PC-9 (cell line): ENCODE data around the gene PLEKHB2.
"Not testable (repeated sequence)": the region's sequence is repeated elsewhere in the genome, so short reads cannot be mapped to it uniquely, and the experiment has no call there.

Experiments
- CTCF ChIP-seq: fragments of 200-600 bp; sonication (generic); conservative IDR thresholded peaks from 2 replicates; pipeline ENCODE4 v1.6.1; 2017; ENCODE audit warnings: mixed run types, antibody characterized with exemption, mild to moderate bottlenecking, moderate library complexity
- EZH2 ChIP-seq: fragments of 200-600 bp; sonication (generic); IDR thresholded peaks from 2 replicates; pipeline ENCODE4 v1.8.0; 2017; ENCODE audit warnings: antibody characterized with exemption, low read depth

- not testable (repeated sequence) for TF ChIP-seq CTCF, EZH2
Observed at GRCh38 chr2:131068172-131068571, 37.0 kb upstream of the PLEKHB2 start.
